Endothelial cell of umbilical vein (primary cell): ENCODE measurements around the gene SUFU. TPM values are rescaled to one million over a fixed set of nuclear protein-coding genes. Genes with fewer than 3 reads are reported as not detected.

Experiments
- BruUV-seq: library from RNA; stranded (reverse); fragments of 400-500 nt; replicated peaks from 2 replicates; lab custom pipeline; 2021; lab: Mats Ljungman, UMichigan
- CTCF ChIA-PET: fragments of 300-600, 350-600 bp; sonication (Branson Sonifier 250); formaldehyde crosslinking; loops from one replicate; lab custom pipeline; 2021; ENCODE audit warnings: antibody characterized with exemption, inconsistent platforms; lab: Charles Lee
- POLR2A ChIA-PET: fragments of 300-600, 350-600 bp; sonication (Branson Sonifier 250); formaldehyde crosslinking; loops from one replicate; lab custom pipeline; 2021; ENCODE audit warnings: antibody characterized with exemption, inconsistent platforms; lab: Charles Lee
- DNase-seq: peaks from one replicate; pipeline ENCODE4 v3.0.0-alpha.2; 2011; ENCODE audit warnings: low read depth, low spot score
- FAIRE-seq: peaks from 2 replicates; lab custom pipeline; 2011; peaks lifted over from hg19 to GRCh38; lab: Jason Lieb, UNC
- H2AFZ ChIP-seq: 2 replicates; pipeline ENCODE4 v1.6.0; 2012; ENCODE audit warnings: low read depth, low read length, control low read depth, inconsistent platforms
- H3K27ac ChIP-seq: 2 replicates; pipeline ENCODE4 v1.5.1; 2011; ENCODE audit warnings: low read depth, mild to moderate bottlenecking, control low read depth, low read length, moderate library complexity; ENCODE audit not compliant: insufficient read depth
- H3K27me3 ChIP-seq, 2 experiments: 2 replicates each; pipeline versions ENCODE4 v1.6.0 to v1.6.1; 2011; ENCODE audit warnings: low read length in 2 of 2, mixed read lengths in 1 of 2; ENCODE audit not compliant: control insufficient read depth in 2 of 2, insufficient read depth in 2 of 2
- H3K36me3 ChIP-seq, 2 experiments: 2 replicates in 1 of 2; 3 replicates in 1 of 2; pipeline ENCODE4 v1.5.1; 2011; ENCODE audit warnings: low read length in 2 of 2, mild to moderate bottlenecking in 1 of 2, moderate library complexity in 1 of 2; ENCODE audit not compliant: control insufficient read depth in 2 of 2, insufficient read depth in 2 of 2; ENCODE audit errors: extremely low read depth in 1 of 2
- H3K4me1 ChIP-seq: 3 replicates; pipeline ENCODE4 v1.5.1; 2011; ENCODE audit warnings: mild to moderate bottlenecking, low read length; ENCODE audit not compliant: control insufficient read depth, insufficient read depth; ENCODE audit errors: extremely low read depth
- H3K4me2 ChIP-seq: 2 replicates; pipeline ENCODE4 v1.6.1; 2011; ENCODE audit warnings: low read length, control low read depth, mixed read lengths; ENCODE audit not compliant: insufficient read depth
- H3K4me3 ChIP-seq, 3 experiments: fragments of 200-600 bp in 1 of 3; sonication (generic), shearing (Covaris generic) in 1 of 3; replicated peaks in 1 of 3; 2 replicates each; pipeline ENCODE4 v1.5.1; 2011 to 2016; ENCODE audit warnings: control low read depth in 3 of 3, low read length in 3 of 3, mild to moderate bottlenecking in 2 of 3, inconsistent platforms in 1 of 3, low read depth in 1 of 3, moderate library complexity in 1 of 3; ENCODE audit not compliant: insufficient read depth in 1 of 3
- H3K79me2 ChIP-seq: 2 replicates; pipeline ENCODE4 v1.6.0; 2012; ENCODE audit warnings: low read length, inconsistent platforms; ENCODE audit not compliant: control insufficient read depth, insufficient read depth
- H3K9ac ChIP-seq: replicated peaks from 2 replicates; pipeline ENCODE3; 2011; ENCODE audit warnings: low read length, control low read depth; ENCODE audit not compliant: insufficient read depth; ENCODE audit errors: extremely low read depth
- H3K9me1 ChIP-seq: replicated peaks from 3 replicates; pipeline ENCODE4 v1.6.0; 2011; ENCODE audit warnings: mild to moderate bottlenecking, low read length; ENCODE audit not compliant: control insufficient read depth, insufficient read depth; ENCODE audit errors: extremely low read depth
- H3K9me3 ChIP-seq: replicated peaks from 2 replicates; pipeline ENCODE4 v1.5.1; 2012; ENCODE audit warnings: low read length, inconsistent platforms; ENCODE audit not compliant: control insufficient read depth, insufficient read depth
- H4K20me1 ChIP-seq: replicated peaks from 2 replicates; pipeline ENCODE3; 2011; ENCODE audit warnings: mild to moderate bottlenecking, low read length; ENCODE audit not compliant: control insufficient read depth, insufficient read depth; ENCODE audit errors: extremely low read depth
- CTCF ChIP-seq, 2 donors: IDR thresholded peaks; 1 replicate in 1 of 2; 2 replicates in 1 of 2; pipeline ENCODE4 v1.5.1; 2011; ENCODE audit warnings: low read length in 2 of 2, mild to moderate bottlenecking in 2 of 2, moderate library complexity in 2 of 2, control low read depth in 1 of 2, inconsistent platforms in 1 of 2, low read depth in 1 of 2; ENCODE audit not compliant: insufficient read depth in 1 of 2; ENCODE audit errors: extremely low read depth in 1 of 2
- EZH2 ChIP-seq: IDR thresholded peaks from 2 replicates; pipeline ENCODE4 v1.6.1; 2012; ENCODE audit warnings: borderline replicate concordance, low read depth, mild to moderate bottlenecking, moderate library complexity, low read length, inconsistent platforms; ENCODE audit not compliant: severe bottlenecking
- FOS ChIP-seq: IDR thresholded peaks from 2 replicates; pipeline ENCODE4 v1.6.1; 2011; ENCODE audit warnings: mild to moderate bottlenecking, low read length, moderate library complexity, borderline replicate concordance; ENCODE audit not compliant: insufficient read depth
- GATA2 ChIP-seq: IDR thresholded peaks from 2 replicates; pipeline ENCODE4 v1.7.0; 2011; ENCODE audit warnings: low read depth, mild to moderate bottlenecking, moderate library complexity, mixed read lengths, low read length; ENCODE audit not compliant: insufficient read length, insufficient read depth
- JUN ChIP-seq: IDR thresholded peaks from 2 replicates; pipeline ENCODE4 v1.6.1; 2011; ENCODE audit warnings: borderline replicate concordance, low read depth; ENCODE audit not compliant: insufficient read length, insufficient read depth
- MAX ChIP-seq: IDR thresholded peaks from 2 replicates; pipeline ENCODE4 v1.6.1; 2011; ENCODE audit not compliant: insufficient read depth, insufficient read length
- MYC ChIP-seq: IDR thresholded peaks from one replicate; pipeline ENCODE4 v1.6.1; 2011; ENCODE audit warnings: mild to moderate bottlenecking, low read depth, low read length
- POLR2A ChIP-seq: IDR thresholded peaks from 2 replicates; pipeline ENCODE4 v1.6.1; 2012; ENCODE audit warnings: low read depth, mild to moderate bottlenecking, control low read depth, low read length
- POLR2AphosphoS5 ChIP-seq: IDR thresholded peaks from 2 replicates; pipeline ENCODE4 v1.6.1; 2012; ENCODE audit warnings: low read depth, mild to moderate bottlenecking, control low read depth, low read length, moderate library complexity; ENCODE audit not compliant: insufficient read depth
- dilution Hi-C: fragments of 300-500 bp; cut with MboI; formaldehyde crosslinking; loops from one replicate; pipeline ENCODE4 v1.15.0; 2019; ENCODE audit warnings: low sequenced_read_pairs; ENCODE audit not compliant: extremely low pct_ligation_motif_present
- intact Hi-C: fragments of 100-400 bp; cut with micrococcal nuclease; formaldehyde crosslinking; loops from one replicate; pipeline ENCODE4 v1.10.0; 2022
- polyA plus RNA-seq, 4 experiments: library from polyadenylated mRNA; depleted of rRNA in 3 of 4; stranded (reverse) in 3 of 4; unstranded in 1 of 4; fragments of >200 nt; gene quantifications; 2 replicates each; pipeline versions ENCODE4 v1.2.1 to v1.2.3, GENCODE V29; 2011 to 2012; ENCODE audit warnings: missing spikeins in 1 of 4
- total RNA-seq: library from RNA; stranded (reverse); gene quantifications from 2 replicates; pipeline ENCODE4 v1.2.3, GENCODE V29; 2021

The SUFU gene
- total and polyA plus RNA-seq, 2 donors (not counting 3 experiments of a cell fraction or from before 2014, with no cell fraction given): 10.1 to 16.3 TPM

DNA sequence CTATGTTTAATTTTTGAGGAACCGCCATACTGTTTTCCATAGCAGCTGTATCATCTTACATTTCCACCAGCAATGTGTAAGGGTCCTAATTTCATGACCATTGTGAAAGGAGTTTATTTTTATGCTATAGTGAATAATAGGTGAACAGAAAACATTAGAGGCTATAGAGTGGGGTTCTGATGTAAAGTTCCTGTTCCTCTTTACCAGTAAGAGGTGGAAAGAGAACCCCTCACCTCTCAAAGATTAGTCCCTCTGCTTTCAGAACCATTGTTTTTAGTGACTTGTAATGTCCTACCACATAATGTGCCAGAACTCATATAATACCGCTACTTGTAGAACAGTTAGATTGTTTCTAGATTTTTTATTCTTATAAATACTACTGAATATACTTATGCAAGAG lies 34.2 kb downstream of the SUFU start:
- peaks cover 0 to 2% of the 10 kb centered on the region in 2 experiments for H3K36me3 ChIP-seq
- H3K79me2 ChIP-seq: no peaks in the 10 kb centered on the region
- H3K27ac ChIP-seq: no peak overlapping the region
- intact Hi-C loops: no loop called here
- no peak for DNase-seq
- dilution Hi-C loops: no loop called here
- H3K4me3 ChIP-seq: no peak overlapping the region
- H3K4me1 ChIP-seq: no peaks in the 10 kb centered on the region
- BruUV-seq: no TSS peak
- no peaks in the 10 kb centered on the region for H3K27me3 ChIP-seq
- POLR2A ChIA-PET: no interaction called here
- TF ChIP-seq FOS (no peak), POLR2A (no peak)
- H3K9me3 ChIP-seq: no peaks in the 10 kb centered on the region
- H3K4me2 ChIP-seq: no peak overlapping the region
- CTCF ChIA-PET: no interaction called here
- no peak for FAIRE-seq
- H3K9me1 ChIP-seq: no peaks in the 10 kb centered on the region
- no peaks in the 10 kb centered on the region for H4K20me1 ChIP-seq
- no peak overlapping the region for H3K9ac ChIP-seq
- no peak overlapping the region for H2AFZ ChIP-seq

DNA sequence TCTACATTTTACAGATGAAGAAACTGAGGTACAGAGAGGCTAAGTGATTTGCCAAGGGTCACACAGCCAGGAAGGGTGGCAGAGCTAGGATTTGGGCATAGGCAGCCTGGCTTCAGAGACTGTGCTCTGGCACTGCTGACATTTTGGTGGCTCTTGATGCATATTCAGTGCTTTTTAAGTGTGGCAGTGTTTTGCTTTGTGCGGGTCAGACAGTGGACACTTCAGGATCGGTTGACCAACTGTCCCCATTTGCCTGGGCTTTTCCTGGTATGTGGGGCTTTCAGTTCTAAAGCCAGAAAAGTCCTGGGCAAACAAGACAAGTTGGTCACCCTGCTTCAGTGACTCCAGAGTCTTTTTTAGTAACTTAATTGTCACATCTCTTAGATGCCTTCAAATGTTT lies 35.0 kb downstream of the SUFU start:
- Histone ChIP-seq H3K4me2 (no peak overlapping the region), H4K20me1 (no peaks in the 10 kb centered on the region), H3K4me3 (no peak overlapping the region), H3K27me3 (no peaks in the 10 kb centered on the region), H3K9me1 (no peaks in the 10 kb centered on the region), H2AFZ (no peak overlapping the region), H3K9ac (no peak overlapping the region), H3K4me1 (no peaks in the 10 kb centered on the region), H3K9me3 (no peaks in the 10 kb centered on the region), H3K79me2 (no peaks in the 10 kb centered on the region), H3K36me3 (peaks cover 0 to 2% of the 10 kb centered on the region in 2 experiments), H3K27ac (no peak overlapping the region)
- ChIA-PET CTCF (no interaction called here), POLR2A (no interaction called here)
- TF ChIP-seq EZH2 (no peak), POLR2AphosphoS5 (no peak), FOS (no peak), POLR2A (no peak), JUN (no peak), MAX (no peak), CTCF (IDR thresholded peaks at IDR 0.05; ENCODE audit: extremely low read depth in 1 of 2, insufficient read depth in 1 of 2, low read depth in 1 of 2, low read length in 2 of 2) (no peak), GATA2 (no peak), MYC (no peak)
- dilution Hi-C loops: no loop called here
- intact Hi-C loops: no loop called here
- FAIRE-seq: no peak
- no peak for DNase-seq
- no TSS peak for BruUV-seq
